WTC11 (cell line): ENCODE results near the gene DNAAF1. TPM values are rescaled to one million over a fixed set of nuclear protein-coding genes. Genes with fewer than 3 reads are reported as not detected.

ENCODE experiments used
- ATAC-seq: fragments of 200-7000 bp; cut with Tn5 transposase; 2 replicates; pipeline ENCODE4 v1.10.0; 2021; ENCODE audit warnings: mild to moderate bottlenecking, moderate library complexity
- Bru-seq: library from RNA; stranded (reverse); fragments of 400-500 nt; gene quantifications from one replicate; lab custom pipeline; 2021; lab: Mats Ljungman, UMichigan
- CTCF ChIA-PET: fragments of 300-600 bp; sonication (Branson Sonifier 250); formaldehyde crosslinking; loops from one replicate; lab custom pipeline; 2021; ENCODE audit warnings: antibody characterized with exemption; lab: Charles Lee
- POLR2A ChIA-PET: fragments of 350-600 bp; sonication (Branson Sonifier 250); formaldehyde crosslinking; loops from one replicate; lab custom pipeline; 2021; ENCODE audit warnings: antibody characterized with exemption; lab: Charles Lee
- DNase-seq: peaks from one replicate; pipeline ENCODE4 v3.0.0; 2021; ENCODE audit warnings: low spot score
- H3K27ac Mint-ChIP-seq: 2 replicates; pipeline ENCODE4 v1.8.0; 2021; ENCODE audit warnings: mixed read lengths
- H3K27me3 Mint-ChIP-seq: 2 replicates; pipeline ENCODE4 v1.8.0; 2021; ENCODE audit warnings: low read depth, mild to moderate bottlenecking, moderate library complexity, mixed read lengths
- H3K36me3 Mint-ChIP-seq: 2 replicates; pipeline ENCODE4 v1.8.0; 2021; ENCODE audit warnings: mixed read lengths
- H3K4me1 Mint-ChIP-seq: 2 replicates; pipeline ENCODE4 v1.8.0; 2022; ENCODE audit warnings: mixed read lengths
- H3K4me3 Mint-ChIP-seq: 2 replicates; pipeline ENCODE4 v1.8.0; 2021; ENCODE audit warnings: mild to moderate bottlenecking, moderate library complexity, mixed read lengths
- H3K9me3 Mint-ChIP-seq: 2 replicates; pipeline ENCODE4 v1.8.0; 2021; ENCODE audit warnings: mixed read lengths
- ATF1 ChIP-seq: sonication (generic); formaldehyde crosslinking; IDR thresholded peaks from 2 replicates; pipeline ENCODE4 v1.8.1; 2023; ENCODE audit warnings: mild to moderate bottlenecking, moderate library complexity, missing genetic modification reagents
- CREM ChIP-seq: sonication (generic); formaldehyde crosslinking; IDR thresholded peaks from 2 replicates; pipeline ENCODE4 v1.8.1; 2022; ENCODE audit warnings: mild to moderate bottlenecking, missing genetic modification reagents, moderate library complexity
- CTCF ChIP-seq: fragments of 200-600 bp; IDR thresholded peaks from 2 replicates; pipeline ENCODE4 v1.8.0; 2022; ENCODE audit warnings: antibody characterized with exemption
- E2F4 ChIP-seq: sonication (generic); formaldehyde crosslinking; IDR thresholded peaks from 2 replicates; pipeline ENCODE4 v1.8.1; 2022; ENCODE audit warnings: low read depth, mild to moderate bottlenecking, moderate library complexity, missing genetic modification reagents, borderline replicate concordance
- E2F5 ChIP-seq: sonication (generic); formaldehyde crosslinking; IDR thresholded peaks from 2 replicates; pipeline ENCODE4 v1.8.1; 2022; ENCODE audit warnings: mild to moderate bottlenecking, moderate library complexity, missing genetic modification reagents
- GRHL2 ChIP-seq: fragments of 250-450 bp; sonication (Bioruptor Pico); IDR thresholded peaks from 2 replicates; pipeline ENCODE4 v1.8.0; 2022; ENCODE audit warnings: mild to moderate bottlenecking, moderate library complexity; ENCODE audit not compliant: insufficient replicate concordance, severe bottlenecking
- HMGXB4 ChIP-seq: sonication (generic); formaldehyde crosslinking; IDR thresholded peaks from 2 replicates; pipeline ENCODE4 v1.8.1; 2023; ENCODE audit warnings: mild to moderate bottlenecking, moderate library complexity, missing genetic modification reagents
- IRF2 ChIP-seq: sonication (generic); formaldehyde crosslinking; IDR thresholded peaks from 2 replicates; pipeline ENCODE4 v1.8.0; 2022; ENCODE audit warnings: low read depth, missing genetic modification reagents, borderline replicate concordance
- KAT7 ChIP-seq: sonication (generic); formaldehyde crosslinking; IDR thresholded peaks from 2 replicates; pipeline ENCODE4 v1.8.1; 2023; ENCODE audit warnings: missing genetic modification reagents, mild to moderate bottlenecking, borderline replicate concordance
- NFE2L1 ChIP-seq: sonication (generic); formaldehyde crosslinking; IDR thresholded peaks from 2 replicates; pipeline ENCODE4 v1.8.1; 2023; ENCODE audit warnings: missing genetic modification reagents
- NR3C1 ChIP-seq: sonication (generic); formaldehyde crosslinking; conservative IDR thresholded peaks from 2 replicates; pipeline ENCODE4 v1.8.1; 2023; ENCODE audit warnings: low read depth, mild to moderate bottlenecking, missing genetic modification reagents
- OVOL2 ChIP-seq: fragments of 250-450 bp; sonication (Bioruptor Pico); IDR thresholded peaks from 2 replicates; pipeline ENCODE4 v1.9.0; 2021; ENCODE audit warnings: mild to moderate bottlenecking, borderline replicate concordance
- SMAD3 ChIP-seq: sonication (generic); formaldehyde crosslinking; IDR thresholded peaks from 2 replicates; pipeline ENCODE4 v1.8.0; 2022; ENCODE audit warnings: missing genetic modification reagents, mild to moderate bottlenecking, borderline replicate concordance
- SMAD4 ChIP-seq: sonication (generic); formaldehyde crosslinking; IDR thresholded peaks from 2 replicates; pipeline ENCODE4 v1.8.0; 2022; ENCODE audit warnings: mild to moderate bottlenecking, missing genetic modification reagents
- SP1 ChIP-seq: sonication (generic); formaldehyde crosslinking; conservative IDR thresholded peaks from 2 replicates; pipeline ENCODE4 v1.8.1; 2022; ENCODE audit warnings: missing genetic modification reagents
- USF1 ChIP-seq: sonication (generic); formaldehyde crosslinking; IDR thresholded peaks from 2 replicates; pipeline ENCODE4 v1.8.0; 2022; ENCODE audit warnings: mild to moderate bottlenecking, missing genetic modification reagents
- USF2 ChIP-seq: sonication (generic); formaldehyde crosslinking; IDR thresholded peaks from 2 replicates; pipeline ENCODE4 v1.8.1; 2023; ENCODE audit warnings: mild to moderate bottlenecking, missing genetic modification reagents, moderate library complexity
- ZNF138 ChIP-seq: sonication (generic); formaldehyde crosslinking; conservative IDR thresholded peaks from 2 replicates; pipeline ENCODE4 v1.8.1; 2022; ENCODE audit warnings: mild to moderate bottlenecking, moderate library complexity, missing genetic modification reagents
- ZNF219 ChIP-seq: sonication (generic); formaldehyde crosslinking; IDR thresholded peaks from 2 replicates; pipeline ENCODE4 v1.8.0; 2023; ENCODE audit warnings: missing genetic modification reagents, mild to moderate bottlenecking, borderline replicate concordance
- ZNF423 ChIP-seq: fragments of 250-450 bp; sonication (Bioruptor Pico); IDR thresholded peaks from 2 replicates; pipeline ENCODE4 v2.1.2; 2022; ENCODE audit warnings: mild to moderate bottlenecking, moderate library complexity
- ZSCAN18 ChIP-seq: fragments of 250-450 bp; sonication (Bioruptor Pico); IDR thresholded peaks from 2 replicates; pipeline ENCODE4 v2.1.2; 2022; ENCODE audit warnings: mild to moderate bottlenecking, moderate library complexity
- long read RNA-seq, 3 experiments: library from RNA in 1 of 3; library from capped mRNA in 1 of 3; library from polyadenylated mRNA in 1 of 3; unstranded in 2 of 3; stranded (forward) in 1 of 3; transcript quantifications; one replicate each; pipeline ENCODE4 v2.0.0, GENCODE V29; 2021
- total RNA-seq: library from RNA; stranded (reverse); gene quantifications from 3 replicates; pipeline ENCODE4 v1.2.3, GENCODE V29; 2021

Gene DNAAF1
- total RNA-seq (0.09 to 0.62 TPM (median 0.20 TPM) in 3 replicates), Bru-seq, nascent RNA (percentile 5 among the genes with signal in this experiment)
- long read RNA-seq, experiment 1, partial matches to known transcripts, result 0 of 1 reads
- long read RNA-seq, experiment 1, other reads (novel, unspliced or antisense), result 1 of 1 reads
- long read RNA-seq, experiment 2, result 0 reads
- long read RNA-seq, experiment 3, result 0 reads

- TF ChIP-seq SMAD3, result no peak
- TF ChIP-seq ATF1, result no peak
- no peak for TF ChIP-seq GRHL2
- TF ChIP-seq NFE2L1 (CRISPR knock-in tag), result no peak
- peak; percentile 99 for TF ChIP-seq USF2 (CRISPR knock-in tag)
- 0 out of 2 replicates have a peak, but pooled peaks have one; percentile 41 for TF ChIP-seq KAT7 (CRISPR knock-in tag)
- TF ChIP-seq SP1 (CRISPR knock-in tag), result peak; percentile 82
- no peak for TF ChIP-seq OVOL2 (CRISPR knock-in tag)
- peak; percentile 83 for TF ChIP-seq HMGXB4 (CRISPR knock-in tag)
- TF ChIP-seq E2F5, result 0 out of 2 replicates have a peak, but pooled peaks have one; percentile 50
- no peak for TF ChIP-seq SMAD4 (CRISPR knock-in tag)
- TF ChIP-seq USF1 (CRISPR knock-in tag), result peak; percentile 84
- Mint-ChIP-seq H3K27me3 (peaks cover 13% of the 10 kb centered on the region), H3K4me3 (peak within 1 kb of the TSS; percentile 98), H3K27ac (peak within 1 kb of the TSS; percentile 92), H3K9me3 (0 out of 2 replicates have a peak, but pooled peaks cover 6% of the 10 kb centered on the region), H3K36me3 (0 out of 2 replicates have a peak, but pooled peaks cover 6% of the 10 kb centered on the region), H3K4me1 (peaks cover 12% of the 10 kb centered on the region)
- peak; percentile 93 for DNase-seq
- ChIA-PET POLR2A (interaction anchor here (1.8 kb wide), 1 partner anchor 28 kb away, joined by 7 read pairs; the partner anchor contains the start of gene MBTPS1), CTCF (interaction anchor here (0.5 to 3.0 kb wide), 10 partner anchors 16 to 1409 kb away, joined by 3 to 19 read pairs (median 4); partner anchors contain the start of genes MBTPS1 and TAF1C)
- ATAC-seq, result peak; percentile 71
Observed at GRCh38 chr16:84144859-84145639, at the start of gene DNAAF1, which contains the start of gene HSDL1. Gene DNAAF1 (plus strand): TSS chr16:84145308. CDS start chr16:84145441, 133 bp downstream. Gene HSDL1 (minus strand): TSS chr16:84145177. CDS start chr16:84131321, 13,856 bp downstream.

GRCh38 chr16:84095466-84095865 is 49.6 kb upstream of the DNAAF1 start:
- Mint-ChIP-seq H3K4me1 (no peaks in the 10 kb centered on the region), H3K4me3 (no peak overlapping the region), H3K36me3 (peaks cover 55% of the 10 kb centered on the region), H3K27ac (no peak overlapping the region), H3K27me3 (no peaks in the 10 kb centered on the region), H3K9me3 (no peaks in the 10 kb centered on the region)
- TF ChIP-seq OVOL2 (CRISPR knock-in tag), result no peak
- TF ChIP-seq IRF2 (CRISPR knock-in tag), result no peak
- no peak for TF ChIP-seq SMAD4 (CRISPR knock-in tag)
- no peak for TF ChIP-seq CREM
- no peak for TF ChIP-seq ZNF219 (CRISPR knock-in tag)
- TF ChIP-seq ZSCAN18 (CRISPR knock-in tag), result no peak
- no peak for TF ChIP-seq E2F4
- TF ChIP-seq GRHL2, result no peak
- TF ChIP-seq ZNF423 (CRISPR knock-in tag), result no peak
- TF ChIP-seq ZNF138 (CRISPR knock-in tag), result no peak
- no peak for TF ChIP-seq NR3C1
- TF ChIP-seq CTCF, result no peak
- ChIA-PET POLR2A (no interaction called here), CTCF (no interaction called here)
- DNase-seq, result no peak
- ATAC-seq, result no peak
